HG03196 (cell line): ENCODE data around the gene CASP6.

Experiments
- ATAC-seq: cut with Tn5 transposase; IDR thresholded peaks from one replicate; pipeline ENCODE4 v1.9.1; 2021; ENCODE audit not compliant: unreplicated experiment

The CASP6 gene

DNA sequence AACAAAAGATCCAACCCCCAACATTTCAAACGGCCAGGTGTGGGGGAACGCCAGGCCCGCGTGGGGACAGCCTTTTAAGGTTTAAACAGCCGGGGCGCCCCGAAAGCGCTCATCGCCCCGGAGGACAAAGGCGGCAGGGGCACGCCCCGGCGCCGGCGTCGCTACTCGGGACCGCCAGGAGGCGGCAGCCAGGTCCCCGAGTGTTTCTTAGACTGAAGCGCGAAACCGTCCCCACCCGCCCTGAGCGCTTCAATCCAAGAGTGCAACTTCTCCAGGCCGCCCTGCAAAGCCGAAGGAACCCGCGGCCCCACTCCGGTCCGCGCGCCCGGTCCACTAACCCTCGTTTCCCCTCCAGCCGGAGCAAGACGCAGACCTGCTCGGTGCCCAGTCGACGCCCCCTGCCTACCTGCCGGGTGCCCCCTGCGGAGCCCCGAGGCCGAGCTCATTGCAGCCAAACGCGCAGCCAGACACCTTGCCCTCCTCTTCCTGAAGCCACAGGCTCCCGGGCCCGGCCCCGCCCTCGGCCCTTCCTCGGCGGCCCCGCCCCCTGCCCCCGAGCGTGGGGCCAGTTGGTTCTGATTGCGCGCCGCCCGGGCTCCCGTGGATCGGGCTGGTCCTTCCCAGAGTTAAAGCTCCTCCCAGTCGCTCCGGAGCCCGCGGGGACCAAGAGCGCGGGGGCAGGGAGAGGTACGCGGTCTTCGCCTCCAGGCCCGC, at the start of gene CASP6:
Gene CASP6 (minus strand): TSS at position 496 of the 714 bp plus-strand sequence. CDS start 50 bp downstream, at position 446.
- peak; percentile 78 for ATAC-seq

GRCh38 chr4:109752525-109752924, 49.3 kb upstream of the CASP6 start:
- ATAC-seq, result no peak

- no peak for ATAC-seq
Measured at GRCh38 chr4:109751852-109752251, 48.6 kb upstream of the CASP6 start.

GRCh38 chr4:109750652-109751244, 47.5 kb upstream of the CASP6 start:
- ATAC-seq, result no peak

GRCh38 chr4:109749388-109750082, 46.3 kb upstream of the CASP6 start:
- ATAC-seq, result no peak

- ATAC-seq, result no peak
Measured at GRCh38 chr4:109748114-109748513, 44.9 kb upstream of the CASP6 start.

DNA sequence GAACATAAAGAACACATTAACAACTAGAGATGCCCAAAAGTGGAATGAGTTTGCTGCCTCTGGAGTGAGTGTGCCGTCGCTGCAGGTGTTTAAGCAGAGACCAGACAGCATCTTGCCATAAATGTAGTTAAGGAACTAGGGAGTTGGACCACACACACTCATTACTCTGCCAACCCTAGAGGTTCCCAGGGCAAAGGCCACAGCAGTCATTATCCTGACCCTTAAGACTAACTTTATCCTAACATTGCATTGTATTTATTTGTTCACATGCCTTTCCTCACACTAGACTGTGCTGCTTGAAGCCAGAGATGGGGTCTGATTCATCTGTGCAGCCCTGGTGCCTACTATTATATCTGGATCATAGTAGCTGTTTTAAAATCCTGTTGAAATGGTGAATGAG, 43.5 kb upstream of the CASP6 start:
- ATAC-seq, result no peak

DNA sequence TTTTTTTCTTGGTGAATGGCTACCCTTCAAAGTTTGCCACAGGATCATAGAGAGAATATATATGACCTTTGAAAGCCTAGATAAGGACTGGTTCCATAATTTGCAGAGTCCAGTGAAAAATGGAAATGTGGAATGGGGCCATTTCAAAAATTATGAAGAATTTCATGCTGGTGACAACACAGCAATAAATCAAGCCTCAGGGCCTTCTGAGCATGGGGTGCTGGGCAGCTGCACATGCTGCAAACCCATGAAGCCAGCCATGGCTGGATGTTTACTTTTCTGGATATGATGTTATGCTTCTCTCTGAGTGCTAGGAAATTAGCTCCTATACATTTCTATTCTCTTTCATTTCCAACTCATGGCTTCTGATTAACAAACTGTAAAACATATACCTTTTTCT, 42.6 kb upstream of the CASP6 start:
- ATAC-seq, result no peak

DNA sequence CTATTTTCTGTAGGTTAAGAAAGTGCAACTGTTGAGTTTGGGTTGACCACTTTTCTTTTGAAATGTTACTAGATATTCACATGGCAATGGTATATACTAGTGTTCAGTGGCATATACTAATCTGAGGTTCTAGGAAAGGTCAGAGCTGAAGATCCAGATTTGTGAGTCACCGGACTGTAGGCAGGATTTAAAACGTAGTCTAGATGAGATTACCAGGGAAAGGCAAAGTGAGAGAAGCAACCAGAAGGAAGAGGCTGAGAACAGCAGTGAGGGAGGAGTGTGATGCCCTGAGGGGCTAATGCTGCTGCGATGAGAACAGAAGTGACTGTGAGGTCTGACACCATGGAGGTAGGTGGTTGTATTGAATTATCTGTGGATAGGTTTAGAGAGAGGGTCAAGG, 36.3 kb upstream of the CASP6 start:
- no peak for ATAC-seq

DNA sequence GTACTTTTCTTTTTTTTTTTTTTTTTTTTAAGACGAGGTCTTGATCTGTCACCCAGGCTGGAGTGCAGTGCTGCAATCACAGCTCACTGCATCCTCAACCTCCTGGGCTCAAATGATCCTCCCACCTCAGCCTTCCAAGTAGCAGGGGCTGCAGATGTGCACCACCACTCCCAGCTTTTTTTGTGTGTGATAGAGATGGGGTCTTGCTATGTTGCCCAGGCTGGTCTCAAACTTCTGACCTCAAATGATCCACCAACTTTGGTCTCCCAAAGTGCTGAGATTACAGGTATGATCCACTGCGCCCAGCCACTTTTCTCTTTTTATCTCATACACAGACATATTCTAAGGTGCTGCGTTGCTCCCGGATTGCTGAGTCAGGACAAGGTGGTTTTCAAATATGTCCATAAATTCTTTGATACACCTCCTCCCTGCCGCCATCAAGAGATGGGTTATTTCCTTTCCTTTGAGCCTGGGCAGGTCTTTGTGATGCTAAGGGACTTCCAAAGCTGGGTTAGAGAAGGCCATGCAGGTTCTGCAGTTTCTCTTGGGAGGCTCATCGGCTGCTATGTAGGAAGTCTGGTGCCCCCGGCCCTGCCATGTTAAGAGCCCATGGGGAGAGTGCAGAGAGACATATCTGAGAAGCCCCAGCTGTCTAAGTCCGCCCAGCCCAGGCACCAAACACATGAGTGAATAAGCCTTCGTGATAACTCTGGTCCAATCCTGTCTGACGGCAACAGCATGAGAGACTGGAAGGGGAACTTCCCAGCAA, 35.0 kb upstream of the CASP6 start:
- ATAC-seq, result no peak

- no peak for ATAC-seq
Measured at GRCh38 chr4:109735566-109736365, 32.5 kb upstream of the CASP6 start.

DNA sequence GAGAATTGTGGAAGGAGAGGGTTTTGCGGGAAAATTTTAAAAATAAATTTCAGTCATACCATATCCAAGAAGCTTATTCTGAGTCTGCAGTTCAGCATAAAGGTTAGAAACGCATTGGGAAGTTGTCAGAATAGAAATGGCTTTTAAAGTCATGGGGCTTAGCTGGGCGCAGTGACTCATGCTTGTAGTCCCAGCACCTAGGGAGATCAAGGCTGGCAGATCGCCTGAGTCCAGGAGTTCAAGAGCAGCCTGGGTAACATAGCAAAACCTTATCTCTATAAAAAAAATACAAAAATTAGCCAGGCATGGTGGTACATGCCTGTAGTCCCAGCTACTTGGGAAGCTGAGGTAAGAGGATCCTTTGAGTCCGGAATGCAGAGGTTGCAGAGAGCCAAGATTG, 30.5 kb upstream of the CASP6 start:
- no peak for ATAC-seq

DNA sequence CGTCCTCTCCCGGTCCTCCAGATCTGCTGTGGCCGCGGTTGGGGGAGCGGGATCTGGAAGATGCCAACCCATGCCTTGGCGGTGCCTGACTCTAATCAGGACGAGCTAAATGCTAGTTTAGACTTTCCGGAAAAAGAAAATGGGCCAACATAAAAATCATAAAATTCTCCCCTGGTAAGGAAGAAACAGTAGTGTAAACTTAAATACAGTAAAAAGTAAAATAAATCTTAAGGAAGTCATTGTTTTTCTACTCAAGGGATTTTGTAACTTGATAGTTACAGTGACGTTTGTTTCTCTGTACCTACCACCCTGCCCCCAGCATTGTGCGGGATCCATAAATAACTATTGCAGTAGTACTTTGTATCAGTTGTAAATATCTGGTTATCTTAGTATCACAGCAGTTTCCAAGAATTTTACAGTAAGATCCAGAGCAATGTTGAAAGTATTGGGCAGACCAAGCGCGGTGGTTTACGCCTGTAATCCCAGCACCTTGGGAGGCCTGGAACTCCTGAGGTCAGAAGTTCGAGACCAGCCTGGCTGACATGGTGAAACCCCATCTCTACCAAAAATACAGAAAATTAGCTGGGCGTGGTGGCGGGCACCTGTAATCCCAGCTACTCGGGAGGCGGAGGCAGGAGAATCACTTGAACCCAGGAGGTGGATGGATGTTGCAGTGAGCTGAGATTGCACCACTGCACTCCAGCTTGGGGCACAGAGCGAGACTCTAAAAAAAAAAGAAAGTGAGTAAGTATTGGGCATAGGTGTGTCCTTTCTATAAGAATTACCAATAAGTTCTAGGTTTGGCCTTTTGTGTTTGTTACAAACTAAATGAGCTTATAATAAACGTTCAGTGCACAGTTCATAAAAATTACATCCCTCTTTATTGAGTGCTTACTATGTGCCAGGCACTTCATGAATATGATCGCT, 27.6 kb upstream of the CASP6 start:
- ATAC-seq, result no peak

GRCh38 chr4:109729718-109730618, 26.7 kb upstream of the CASP6 start, which contains the start of gene PLA2G12A:
TSS of gene PLA2G12A (minus strand) at chr4:109730070. CDS start at chr4:109729809, 261 bp downstream.
- peak; percentile 85 for ATAC-seq

GRCh38 chr4:109729117-109729717, 26.0 kb upstream of the CASP6 start:
- ATAC-seq, result no peak

GRCh38 chr4:109728385-109728784, 25.1 kb upstream of the CASP6 start:
- no peak for ATAC-seq

DNA sequence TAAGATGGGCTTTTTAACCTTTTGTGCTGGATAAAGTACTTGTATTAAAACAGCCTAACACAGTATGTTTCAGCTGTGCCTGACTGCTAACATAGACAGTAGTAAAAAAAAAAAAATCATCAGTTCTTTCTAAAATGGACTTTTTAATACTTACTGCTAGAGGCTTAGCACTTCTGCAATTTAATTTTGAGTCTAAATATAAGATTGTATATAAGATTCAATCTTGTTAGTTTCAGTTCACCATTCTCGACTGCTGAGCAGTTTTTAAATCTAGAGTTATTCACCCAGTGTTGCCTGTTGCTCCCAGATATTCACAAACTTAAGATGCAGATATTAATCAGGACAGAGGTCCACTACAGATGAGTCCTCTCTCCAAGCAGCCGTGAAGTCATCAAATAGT, 19.9 kb upstream of the CASP6 start:
- ATAC-seq, result no peak

- ATAC-seq, result no peak
Measured at GRCh38 chr4:109722357-109722756, 19.1 kb upstream of the CASP6 start.
